Measurements from ENCODE around the gene ADGRB2. TPM values are rescaled to one million over a fixed set of nuclear protein-coding genes. Genes with fewer than 3 reads are reported as not detected.

ADGRB2 gene
- total RNA-seq, 1 experiment from 2014 or later, result 10.9 TPM

DNA sequence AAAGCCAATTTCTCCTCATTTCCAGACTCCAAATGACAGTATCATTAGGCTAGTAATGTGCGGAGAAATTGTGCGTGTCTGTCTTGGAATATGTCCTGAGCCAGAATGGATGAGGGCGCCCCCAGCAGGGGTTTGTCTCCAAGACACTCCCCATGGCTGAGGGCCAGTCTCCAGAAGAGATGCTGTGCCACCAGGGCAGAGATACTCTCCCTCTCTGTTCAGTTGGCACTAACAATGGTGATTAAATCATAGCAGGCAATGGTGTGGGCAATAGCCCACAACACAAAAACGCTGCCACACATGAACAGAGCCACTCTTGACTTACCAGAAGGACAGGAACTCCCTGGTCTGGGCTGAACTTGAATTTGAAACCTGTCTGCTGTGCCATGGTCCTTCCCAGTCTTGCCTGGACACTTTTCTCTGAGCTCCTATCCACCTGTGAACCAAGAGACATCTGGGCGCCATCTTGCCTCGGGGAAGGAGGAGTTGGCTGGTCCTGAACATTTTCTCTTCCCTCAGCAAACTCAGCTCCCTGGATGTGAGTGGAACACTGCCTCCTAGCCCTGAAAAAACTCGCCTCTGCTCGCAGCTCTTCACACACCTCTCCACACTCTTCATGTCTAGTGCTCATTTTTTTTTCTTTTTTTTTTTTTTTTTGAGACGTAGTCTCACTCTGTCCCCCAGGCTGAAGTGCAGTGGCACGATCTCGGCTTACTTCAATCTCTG, 14.8 kb upstream of the ADGRB2 start:
- Histone ChIP-seq H3K23me2 (ENCODE audit: insufficient read length, low read depth, low read length, poor library complexity, severe bottlenecking) (no peaks in the 10 kb centered on the region), H3K23ac (ENCODE audit: insufficient read length, low read depth, low read length) (no peak overlapping the region), H2BK5ac (ENCODE audit: insufficient read length, low read length) (no peak overlapping the region), H2BK20ac (ENCODE audit: low read depth, low read length, poor library complexity, severe bottlenecking) (no peak overlapping the region), H3K79me1 (ENCODE audit: insufficient read depth, low read depth, low read length, poor library complexity, severe bottlenecking) (no peaks in the 10 kb centered on the region), H2AFZ (ENCODE audit: low read length) (no peak overlapping the region), H3K27ac (ENCODE audit: insufficient read length, low read depth, low read length) (no peak overlapping the region), H4K20me1 (ENCODE audit: control insufficient read depth, insufficient read depth, insufficient read length) (no peaks in the 10 kb centered on the region), H3K18ac (ENCODE audit: insufficient read length, low read depth, low read length) (no peak overlapping the region), H4K91ac (ENCODE audit: insufficient read length, low read depth, low read length) (no peak overlapping the region), H2BK120ac (ENCODE audit: low read depth, low read length, poor library complexity, severe bottlenecking) (no peak overlapping the region), H3K4me2 (ENCODE audit: insufficient read depth, insufficient read length, low read length) (no peak overlapping the region), H3K79me2 (ENCODE audit: insufficient read depth, low read length) (no peaks in the 10 kb centered on the region), H2BK15ac (ENCODE audit: low read depth, low read length) (no peak overlapping the region), H3K9me3 (ENCODE audit: control insufficient read depth, low read depth, low read length) (no peaks in the 10 kb centered on the region), H3K9ac (ENCODE audit: extremely low read depth, insufficient read length, low read length) (no peak overlapping the region), H4K5ac (ENCODE audit: insufficient read length, low read depth, low read length) (no peak overlapping the region), H3K4me1 (ENCODE audit: insufficient read depth, low read length) (peaks cover 8% of the 10 kb centered on the region; the same call in 1 of the 2 replicates), H3K4ac (ENCODE audit: low read depth, low read length) (no peak overlapping the region), H3K27me3 (ENCODE audit: insufficient read depth, low read length) (peaks cover 10% of the 10 kb centered on the region), H2BK12ac (ENCODE audit: insufficient read length, low read depth, low read length) (no peak overlapping the region), H2AK5ac (ENCODE audit: insufficient read length, low read length) (no peak overlapping the region), H3T11ph (ENCODE audit: low read length) (no peak overlapping the region), H3K56ac (ENCODE audit: insufficient read length, low read depth, low read length) (no peak overlapping the region), H4K8ac (replicated peaks; ENCODE audit: insufficient read length, low read depth, low read length) (no peak overlapping the region), H3K14ac (ENCODE audit: insufficient read depth, low read length) (no peak overlapping the region)
- no CpG with 5 or more reads among the region's 11 CpGs for WGBS (ENCODE audit: extremely low coverage, insufficient read length, low lambda C conversion rate)
- no peak for DNase-seq
- Mint-ChIP-seq H3K4me3 (no peak overlapping the region), H3K27ac (no peak overlapping the region), H3K4me1 (peaks cover 40 to 46% of the 10 kb centered on the region in 2 experiments), H3K27me3 (ENCODE audit: low read depth) (peaks cover 43% of the 10 kb centered on the region), H3K9me3 (no peaks in the 10 kb centered on the region; a peak in 1 of 5 replicates), H3K36me3 (ENCODE audit: insufficient read depth in 1 of 3, low read depth in 3 of 3) (no peaks in the 10 kb centered on the region)
- TF ChIP-seq, protein P1, sequence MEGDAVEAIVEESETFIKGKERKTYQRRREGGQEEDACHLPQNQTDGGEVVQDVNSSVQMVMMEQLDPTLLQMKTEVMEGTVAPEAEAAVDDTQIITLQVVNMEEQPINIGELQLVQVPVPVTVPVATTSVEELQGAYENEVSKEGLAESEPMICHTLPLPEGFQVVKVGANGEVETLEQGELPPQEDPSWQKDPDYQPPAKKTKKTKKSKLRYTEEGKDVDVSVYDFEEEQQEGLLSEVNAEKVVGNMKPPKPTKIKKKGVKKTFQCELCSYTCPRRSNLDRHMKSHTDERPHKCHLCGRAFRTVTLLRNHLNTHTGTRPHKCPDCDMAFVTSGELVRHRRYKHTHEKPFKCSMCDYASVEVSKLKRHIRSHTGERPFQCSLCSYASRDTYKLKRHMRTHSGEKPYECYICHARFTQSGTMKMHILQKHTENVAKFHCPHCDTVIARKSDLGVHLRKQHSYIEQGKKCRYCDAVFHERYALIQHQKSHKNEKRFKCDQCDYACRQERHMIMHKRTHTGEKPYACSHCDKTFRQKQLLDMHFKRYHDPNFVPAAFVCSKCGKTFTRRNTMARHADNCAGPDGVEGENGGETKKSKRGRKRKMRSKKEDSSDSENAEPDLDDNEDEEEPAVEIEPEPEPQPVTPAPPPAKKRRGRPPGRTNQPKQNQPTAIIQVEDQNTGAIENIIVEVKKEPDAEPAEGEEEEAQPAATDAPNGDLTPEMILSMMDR (conservative IDR thresholded peaks at IDR 0.05), result no peak
